ENCODE results near the gene GPRIN1.

The GPRIN1 gene

DNA sequence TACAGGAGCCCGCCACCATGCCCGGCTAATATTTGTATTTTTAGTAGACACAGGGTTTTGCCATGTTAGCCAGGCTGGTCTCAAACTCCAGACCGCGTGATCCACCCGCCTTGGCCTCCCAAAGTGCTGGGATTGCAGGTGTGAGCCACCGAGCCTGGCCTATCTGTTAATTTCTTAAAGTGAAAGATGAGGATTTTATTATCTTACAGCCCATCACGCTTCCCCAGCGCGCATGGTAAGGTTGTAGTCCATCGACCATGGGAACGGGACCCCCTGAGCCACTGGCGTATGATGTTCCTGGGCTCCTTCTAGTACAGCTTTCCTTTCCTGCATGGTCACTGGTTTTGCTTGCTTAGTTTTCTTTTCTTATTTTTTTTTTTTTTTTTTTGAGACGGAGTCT is 52.1 kb downstream of the GPRIN1 start:
- H3K4me3 ChIP-seq (replicated peaks; ENCODE audit: insufficient read depth, low read length), result no peak overlapping the region
- no peaks in the 10 kb centered on the region for H3K27me3 ChIP-seq (ENCODE audit: insufficient read depth, poor library complexity, severe bottlenecking)
- no peak overlapping the region for H3K27ac ChIP-seq (replicated peaks)
- no peak for DNase-seq (ENCODE audit: low read depth in 1 of 2, low spot score in 1 of 2)
- TF ChIP-seq GABPA (IDR thresholded peaks at IDR 0.05; ENCODE audit: low read depth), result no peak
- TF ChIP-seq CTCF (IDR thresholded peaks at IDR 0.05; ENCODE audit: insufficient read depth, low read length), result no peak
- no peak for TF ChIP-seq SPI1 (IDR thresholded peaks at IDR 0.05; ENCODE audit: borderline replicate concordance, low read depth)
- TF ChIP-seq POLR2AphosphoS5 (IDR thresholded peaks at IDR 0.05; ENCODE audit: low read depth), result no peak
- no peak for TF ChIP-seq REST (IDR thresholded peaks at IDR 0.05; ENCODE audit: insufficient replicate concordance, low read depth)

DNA sequence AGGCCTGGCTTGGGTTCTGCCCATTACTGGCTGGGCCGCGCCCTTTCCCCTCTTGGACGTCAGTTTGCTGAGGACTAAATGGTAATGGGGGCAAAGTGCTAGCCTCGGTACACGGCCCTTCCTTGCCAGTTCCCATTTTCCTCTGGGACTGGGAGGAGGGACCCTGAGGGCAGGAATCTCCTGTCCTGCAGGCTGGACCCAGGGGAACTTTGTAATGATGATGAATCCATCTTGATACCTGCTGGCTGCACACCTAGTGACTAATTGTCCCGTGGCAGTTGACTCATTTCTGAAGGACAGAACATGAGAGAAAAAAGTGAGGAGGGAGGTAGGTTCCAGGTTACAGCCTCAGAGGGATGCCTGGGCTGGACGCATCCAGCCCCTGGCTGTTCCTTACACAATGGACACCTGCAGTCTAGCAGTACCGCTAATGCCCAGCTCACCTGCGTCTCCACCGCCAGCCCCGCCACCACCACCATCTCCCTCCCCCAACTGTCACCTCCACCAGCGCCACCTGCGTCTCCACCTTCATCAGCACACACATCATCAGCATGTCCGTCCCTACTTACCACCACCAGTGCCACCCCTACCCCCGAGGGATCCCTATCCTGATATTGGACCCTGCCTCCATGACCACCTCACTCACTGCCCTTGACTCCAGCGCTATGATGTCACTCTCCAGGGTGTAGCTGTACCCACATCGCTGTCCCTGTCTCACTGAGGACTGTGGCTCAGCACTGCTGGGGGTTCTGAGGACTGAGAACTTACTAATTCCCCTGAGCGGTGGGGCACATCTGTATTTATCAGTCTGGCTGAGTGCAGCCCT is 56.5 kb downstream of the GPRIN1 start:
- TF ChIP-seq REST (IDR thresholded peaks at IDR 0.05; ENCODE audit: insufficient replicate concordance, low read depth), result no peak
- TF ChIP-seq POLR2AphosphoS5 (IDR thresholded peaks at IDR 0.05; ENCODE audit: low read depth), result no peak
- TF ChIP-seq GABPA (IDR thresholded peaks at IDR 0.05; ENCODE audit: low read depth), result no peak
- TF ChIP-seq SPI1 (IDR thresholded peaks at IDR 0.05; ENCODE audit: borderline replicate concordance, low read depth), result no peak
- TF ChIP-seq CTCF (IDR thresholded peaks at IDR 0.05; ENCODE audit: insufficient read depth, low read length), result no peak
- Histone ChIP-seq H3K27ac (replicated peaks) (no peak overlapping the region), H3K27me3 (ENCODE audit: insufficient read depth, poor library complexity, severe bottlenecking) (no peaks in the 10 kb centered on the region), H3K4me3 (replicated peaks; ENCODE audit: insufficient read depth, low read length) (no peak overlapping the region)
- DNase-seq (ENCODE audit: low read depth in 1 of 2, low spot score in 1 of 2), result no peak

GRCh38 chr5:176552332-176552869 is 57.6 kb downstream of the GPRIN1 start:
- no peak for DNase-seq (ENCODE audit: low read depth in 1 of 2, low spot score in 1 of 2)
- H3K27ac ChIP-seq (replicated peaks), result no peak overlapping the region
- no peaks in the 10 kb centered on the region for H3K27me3 ChIP-seq (ENCODE audit: insufficient read depth, poor library complexity, severe bottlenecking)

More at GRCh38 chr5:176552332-176552869, 57.6 kb downstream of the GPRIN1 start:
- TF ChIP-seq POLR2AphosphoS5 (IDR thresholded peaks at IDR 0.05; ENCODE audit: low read depth) (no peak), CTCF (IDR thresholded peaks at IDR 0.05; ENCODE audit: insufficient read depth, low read length) (no peak), GABPA (IDR thresholded peaks at IDR 0.05; ENCODE audit: low read depth) (no peak), REST (IDR thresholded peaks at IDR 0.05; ENCODE audit: insufficient replicate concordance, low read depth) (no peak), SPI1 (IDR thresholded peaks at IDR 0.05; ENCODE audit: borderline replicate concordance, low read depth) (no peak)
- H3K4me3 ChIP-seq (replicated peaks; ENCODE audit: insufficient read depth, low read length), result no peak overlapping the region

All from HL-60 (cell line).